Ramos (cell line): ENCODE results near the gene LRRC39.

Experiments used
- in situ Hi-C: fragments of 300-500 bp; cut with MboI; formaldehyde crosslinking; loops from one replicate; pipeline ENCODE4 v1.14.3; 2022; ENCODE audit warnings: low sequenced_read_pairs; ENCODE audit not compliant: unreplicated experiment

The LRRC39 gene

DNA sequence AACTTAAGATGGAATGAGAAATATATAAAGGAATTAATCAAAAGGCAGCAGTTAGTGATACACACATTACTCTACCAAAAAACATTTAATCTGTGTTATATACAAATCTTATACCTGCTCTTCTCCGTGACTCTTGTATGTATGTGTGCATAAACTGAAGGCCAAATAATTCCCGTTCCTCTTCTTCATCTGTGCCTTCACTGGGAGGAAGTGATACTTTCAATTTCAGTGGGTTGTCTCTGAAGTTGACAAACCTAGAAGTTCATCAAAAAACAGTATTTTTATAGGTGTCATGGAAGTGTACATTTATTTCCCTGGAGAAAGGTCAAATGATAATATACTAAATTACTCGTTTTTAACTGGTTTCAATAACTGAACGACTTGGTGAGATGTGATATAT lies 25.8 kb downstream of the LRRC39 start:
- in situ Hi-C loops = no loop called here

DNA sequence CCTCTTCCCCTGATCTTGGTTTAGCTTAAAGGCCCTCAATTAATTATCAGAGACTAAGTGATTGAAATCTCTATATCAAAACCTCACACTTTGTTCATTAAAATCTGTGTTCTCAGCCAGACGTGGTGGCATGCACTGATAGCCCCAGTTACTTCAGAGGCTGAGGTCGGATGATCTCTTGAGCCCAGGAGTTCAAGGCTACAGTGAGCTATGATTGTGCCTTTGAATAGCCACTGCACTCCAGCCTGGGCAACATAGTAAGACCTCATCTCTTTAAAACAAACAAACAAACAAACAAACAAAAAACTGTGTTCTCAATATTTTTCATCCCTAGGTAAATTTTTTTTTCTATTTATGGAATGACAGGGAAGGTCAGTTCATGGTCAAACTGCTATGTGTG lies 26.4 kb downstream of the LRRC39 start:
- in situ Hi-C loops = no loop called here

GRCh38 chr1:100147875-100148274 lies 30.2 kb downstream of the LRRC39 start:
- in situ Hi-C loops = no loop called here

- in situ Hi-C loops = no loop called here
Observed at GRCh38 chr1:100146958-100147357, 31.1 kb downstream of the LRRC39 start.

GRCh38 chr1:100145116-100145515 lies 32.9 kb downstream of the LRRC39 start:
- in situ Hi-C loops = no loop called here

- in situ Hi-C loops = no loop called here
Observed at GRCh38 chr1:100142343-100142742, 35.7 kb downstream of the LRRC39 start.

GRCh38 chr1:100141192-100141591 lies 36.9 kb downstream of the LRRC39 start:
- in situ Hi-C loops = no loop called here

DNA sequence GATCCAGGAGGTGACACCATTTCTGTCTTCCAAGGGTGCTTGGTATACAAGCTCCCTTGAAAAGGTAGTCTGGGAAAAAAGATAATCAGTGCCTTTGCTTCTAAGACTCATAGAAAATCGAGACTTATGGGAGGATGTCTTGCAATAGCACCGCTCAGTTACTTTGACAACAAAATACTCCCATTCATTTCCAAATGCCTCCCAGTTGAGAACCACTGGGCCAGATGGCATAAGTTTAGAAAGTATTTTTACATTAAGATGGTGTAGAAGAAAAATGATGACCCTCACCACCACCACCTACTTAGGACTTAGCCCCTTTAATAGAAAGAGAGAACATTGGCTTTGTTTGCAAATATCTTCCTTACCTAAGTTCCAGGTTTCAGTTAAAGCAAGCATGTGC lies 40.5 kb downstream of the LRRC39 start:
- in situ Hi-C loops = no loop called here

DNA sequence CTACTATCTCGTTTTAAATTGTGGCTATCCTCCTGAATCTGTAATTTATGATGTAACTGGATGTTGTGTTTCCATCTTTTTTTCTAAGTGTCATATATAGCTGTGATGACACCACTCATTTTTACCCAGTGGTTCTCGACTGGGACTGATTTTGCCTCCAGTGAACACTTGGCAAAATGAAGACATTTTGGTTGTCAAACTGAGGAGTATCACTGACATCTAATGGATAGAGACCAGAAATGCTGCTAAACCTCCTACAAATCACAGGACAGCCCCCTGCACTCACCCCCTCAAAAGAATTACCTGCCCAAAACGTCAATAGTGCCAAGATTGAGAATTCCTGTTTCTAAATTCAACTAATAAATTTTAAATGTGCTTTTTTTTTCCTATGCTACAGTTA lies 43.2 kb downstream of the LRRC39 start:
- in situ Hi-C loops = no loop called here

- in situ Hi-C loops = no loop called here
Observed at GRCh38 chr1:100132566-100133477, 45.2 kb downstream of the LRRC39 start, which contains the start of the genes SASS6 and TRMT13. TSS of gene SASS6 (minus strand) at chr1:100132930. CDS start at chr1:100132814, 116 bp downstream. TSS of gene TRMT13 (plus strand) at chr1:100133163. CDS start at chr1:100133169, 6 bp downstream.

GRCh38 chr1:100131623-100132022 lies 46.4 kb downstream of the LRRC39 start:
- in situ Hi-C loops = no loop called here

GRCh38 chr1:100130552-100131077 lies 47.4 kb downstream of the LRRC39 start:
- in situ Hi-C loops = no loop called here

DNA sequence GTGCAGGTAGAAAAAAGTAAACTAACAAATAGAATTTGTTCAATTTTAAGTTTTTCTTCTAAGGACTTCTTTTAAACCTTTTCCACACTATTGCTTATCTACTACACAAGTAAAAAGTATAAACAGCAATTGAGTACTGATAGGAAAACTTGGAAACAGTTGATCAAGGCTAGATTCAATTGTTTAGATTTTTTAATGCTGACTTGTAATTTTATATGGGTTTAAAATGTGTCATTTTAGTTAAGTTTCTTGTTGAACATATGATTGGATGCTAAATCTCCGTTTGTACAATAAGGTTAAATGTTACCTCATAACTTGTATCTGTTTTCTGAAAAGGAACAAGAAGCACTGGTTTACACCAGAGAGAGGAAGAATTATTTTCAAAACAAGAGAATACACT lies 50.8 kb downstream of the LRRC39 start:
- in situ Hi-C loops = no loop called here

- in situ Hi-C loops = no loop called here
Observed at GRCh38 chr1:100122177-100122576, 55.9 kb downstream of the LRRC39 start.

DNA sequence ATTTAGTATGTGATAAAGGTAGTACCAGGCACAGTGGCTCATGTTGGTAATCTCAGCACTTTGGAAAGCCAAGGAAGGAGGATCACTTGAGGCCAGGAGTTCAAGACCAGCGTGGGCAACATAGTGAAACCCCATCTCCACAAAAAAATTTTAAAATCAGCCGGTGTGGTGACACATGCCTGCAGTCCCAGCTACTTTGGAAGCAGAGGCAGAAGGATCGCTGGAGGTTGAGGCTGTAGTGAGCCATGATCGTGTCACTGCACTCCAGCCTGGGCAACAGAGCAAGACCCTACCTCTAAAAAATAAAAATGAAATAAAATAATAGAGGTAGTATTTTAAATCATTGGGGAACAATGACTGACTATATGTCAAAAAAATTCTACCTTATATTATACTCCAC lies 62.5 kb downstream of the LRRC39 start:
- in situ Hi-C loops = no loop called here

GRCh38 chr1:100109554-100110066 lies 68.4 kb downstream of the LRRC39 start:
- in situ Hi-C loops = no loop called here

DNA sequence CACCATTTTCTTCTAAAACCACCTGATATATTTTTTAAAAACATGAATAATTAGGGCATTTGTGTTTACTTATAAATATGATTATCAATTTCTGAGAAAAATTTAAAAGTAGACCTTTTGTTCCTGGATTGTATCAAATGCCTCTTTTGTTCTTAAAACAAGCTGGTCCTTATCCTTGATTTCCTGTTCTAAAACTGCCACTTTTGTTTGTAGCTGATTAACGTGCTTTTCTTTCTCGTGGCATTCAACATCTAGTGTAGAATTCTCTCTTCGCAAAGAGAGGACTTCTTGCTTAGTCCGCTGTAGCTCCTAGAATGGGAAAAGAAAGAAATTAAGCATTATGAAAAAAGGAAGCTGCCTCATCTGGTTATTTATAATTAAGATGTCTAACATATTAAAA lies 70.4 kb downstream of the LRRC39 start:
- in situ Hi-C loops = no loop called here

- in situ Hi-C loops = no loop called here
Observed at GRCh38 chr1:100101564-100101963, 76.5 kb downstream of the LRRC39 start.

GRCh38 chr1:100100202-100100601 lies 77.9 kb downstream of the LRRC39 start:
- in situ Hi-C loops = no loop called here
